Mesenteric fat pad (tissue), 1 donor: ENCODE measurements around the gene ADCYAP1R1. TPM values are rescaled to one million over a fixed set of nuclear protein-coding genes. Genes with fewer than 3 reads are reported as not detected.

Experiments
- DNase-seq: peaks from one replicate; pipeline ENCODE4 v3.0.0-alpha.2; 2020; ENCODE audit warnings: low spot score
- total RNA-seq: library from RNA; stranded (reverse); fragmentation: NEBNext Ultra II Directional; extraction: Animal tissue kit (Norgen Biotek cat#: 25700); gene quantifications from one replicate; pipeline ENCODE4 v1.2.1, GENCODE V29; 2021
- donor health status: DM: yes; HTN: yes; CAD: no.

ADCYAP1R1 gene
- total RNA-seq, 1 donor from 2014 or later = 2.5 TPM

DNA sequence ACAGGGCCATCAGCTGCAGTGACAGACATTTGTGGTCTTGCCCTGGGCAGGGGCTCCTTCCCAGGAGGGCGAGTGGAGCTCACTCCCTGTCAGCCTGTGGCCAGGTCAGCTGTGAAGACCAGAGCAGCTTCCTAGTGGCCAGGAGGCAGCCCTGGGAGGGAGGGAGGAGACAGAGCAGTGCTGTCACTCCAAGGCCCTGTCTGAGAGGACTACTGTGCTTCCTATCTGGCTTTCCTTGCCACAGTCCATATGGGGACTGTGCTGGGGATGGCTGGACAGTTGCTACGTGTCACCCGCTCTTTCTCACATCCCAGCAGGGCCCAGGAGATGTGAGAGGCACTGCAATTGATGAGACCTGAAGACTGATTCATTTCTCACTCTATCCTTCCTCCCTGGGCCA lies 15.2 kb upstream of the ADCYAP1R1 start:
- DNase-seq = no peak

- no peak for DNase-seq
Measured at GRCh38 chr7:31043051-31043471, 9.0 kb upstream of the ADCYAP1R1 start.

DNA sequence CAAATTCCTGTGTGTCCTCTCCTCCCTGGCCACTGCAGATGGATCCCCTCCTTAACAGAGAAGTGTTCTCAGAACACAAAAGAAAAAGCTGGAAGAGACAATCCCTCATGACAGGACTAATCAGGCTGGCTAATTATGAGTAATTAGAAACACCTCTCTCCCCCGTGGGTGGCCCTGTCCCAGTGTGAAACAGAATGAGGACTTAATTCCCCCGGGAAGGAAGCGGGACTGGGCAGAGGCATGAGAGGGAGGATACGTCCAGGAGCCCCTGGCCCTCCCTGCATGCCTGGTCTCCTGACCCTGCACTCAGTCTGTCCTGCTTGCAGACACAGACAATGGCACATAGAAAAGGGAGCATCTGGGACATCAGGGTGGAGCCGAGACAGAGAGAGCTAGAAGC lies 7.6 kb upstream of the ADCYAP1R1 start:
- no peak for DNase-seq

GRCh38 chr7:31046723-31047122 lies 5.4 kb upstream of the ADCYAP1R1 start:
- no peak for DNase-seq

DNA sequence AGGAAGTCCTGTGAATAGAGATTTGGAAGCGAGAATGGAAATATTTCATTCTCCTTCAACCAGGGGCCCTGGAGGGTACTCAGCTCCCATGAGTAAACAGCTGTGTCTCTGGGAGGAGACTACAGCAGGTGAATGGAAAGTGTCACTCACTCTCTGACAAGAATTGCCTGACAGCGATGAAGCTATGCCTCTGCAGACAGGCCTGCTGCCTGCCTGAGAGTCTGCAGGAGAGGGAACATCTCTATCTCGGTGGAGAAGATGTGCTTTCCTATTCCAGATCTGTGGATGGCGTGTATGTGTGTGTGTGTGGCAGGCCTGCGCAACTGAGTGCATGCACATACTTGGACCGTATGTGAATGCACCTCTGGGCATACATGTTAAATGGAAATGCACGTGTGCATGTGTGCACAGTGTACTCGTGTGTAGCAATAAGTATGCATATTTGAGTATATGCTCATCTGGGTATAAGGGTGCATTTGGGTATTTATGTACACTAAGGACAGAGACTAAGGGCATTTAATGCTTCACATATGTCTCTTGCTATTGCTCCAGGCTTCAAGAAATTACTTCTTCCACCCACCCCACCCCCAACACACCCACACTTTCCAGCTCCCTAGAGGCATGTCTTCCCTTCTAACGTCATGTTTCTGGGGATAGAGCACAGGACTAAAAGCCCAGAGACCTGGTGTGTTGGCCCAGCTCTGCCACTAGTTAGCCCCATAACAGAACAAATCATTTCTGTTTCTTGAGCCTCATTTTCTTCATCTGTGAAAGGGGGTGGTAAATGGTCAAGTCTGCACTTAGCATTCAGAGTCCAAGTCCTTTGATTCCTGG lies 4.6 kb upstream of the ADCYAP1R1 start:
- DNase-seq = no peak

- no peak for DNase-seq
Measured at GRCh38 chr7:31049005-31049765, 2.9 kb upstream of the ADCYAP1R1 start.

DNA sequence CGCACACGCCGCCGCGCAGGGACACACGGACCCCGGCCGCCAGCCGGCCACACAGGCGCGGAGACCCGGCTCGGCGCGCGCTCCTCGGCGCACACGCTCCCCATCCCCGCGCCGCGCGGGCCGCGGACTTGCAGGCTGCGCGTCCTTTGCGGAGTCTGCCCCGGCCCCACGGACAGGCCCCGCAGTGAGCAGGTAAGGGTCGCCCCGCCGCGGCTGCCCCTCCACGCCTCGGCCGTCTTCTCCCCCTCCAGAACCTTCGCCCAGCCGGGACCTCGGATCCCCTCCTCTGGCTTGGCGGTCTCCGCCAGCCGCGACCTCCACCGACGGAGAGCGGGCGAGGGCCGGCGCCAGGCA lies 356 bp downstream of the ADCYAP1R1 start:
- no peak for DNase-seq

GRCh38 chr7:31052841-31053601 lies 913 bp downstream of the ADCYAP1R1 start:
- no peak for DNase-seq

DNA sequence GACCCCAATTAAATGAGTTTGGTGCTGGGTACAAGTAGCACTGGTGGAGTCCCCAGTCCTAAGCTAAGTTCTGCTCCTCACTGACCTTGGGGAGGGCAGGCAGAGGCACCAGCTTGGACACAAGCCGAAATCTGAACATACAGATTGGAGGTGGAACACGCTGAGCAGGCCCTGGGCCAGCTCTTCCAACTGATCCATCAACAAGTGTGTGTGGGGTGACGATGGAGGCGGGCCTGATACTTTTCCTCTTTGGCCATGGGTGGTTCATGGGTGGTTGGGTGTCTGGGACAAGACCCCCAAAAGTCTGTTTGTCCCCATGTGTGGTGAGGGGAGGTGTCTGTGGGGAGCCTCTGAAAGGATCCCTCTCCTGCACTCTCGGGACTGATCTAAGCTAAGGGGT lies 1.9 kb downstream of the ADCYAP1R1 start:
- no peak for DNase-seq

GRCh38 chr7:31054608-31055278 lies 2.6 kb downstream of the ADCYAP1R1 start:
- DNase-seq = no peak

GRCh38 chr7:31055471-31055870 lies 3.4 kb downstream of the ADCYAP1R1 start:
- DNase-seq = no peak

- no peak for DNase-seq
Measured at GRCh38 chr7:31056775-31057346, 4.8 kb downstream of the ADCYAP1R1 start.

DNA sequence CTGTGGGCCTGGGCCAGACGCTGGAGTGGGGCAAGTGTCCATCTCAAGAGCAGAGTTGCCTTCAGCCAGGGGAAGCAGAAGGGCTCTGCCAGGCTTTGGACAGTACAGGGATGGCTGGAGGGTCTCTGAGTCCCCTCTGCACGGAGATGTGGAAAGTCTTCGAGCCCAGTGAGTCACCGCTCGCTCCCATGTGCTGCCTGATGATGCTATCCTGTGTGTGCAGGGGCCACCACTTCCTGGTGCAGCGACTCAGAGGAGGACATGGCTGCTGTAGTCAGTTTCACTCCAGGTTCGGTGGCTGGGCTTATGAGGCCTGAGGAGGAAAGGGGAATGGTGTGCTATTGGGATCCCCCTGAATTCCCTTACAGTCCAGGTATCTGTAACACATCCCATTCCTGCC lies 6.0 kb downstream of the ADCYAP1R1 start:
- no peak for DNase-seq

DNA sequence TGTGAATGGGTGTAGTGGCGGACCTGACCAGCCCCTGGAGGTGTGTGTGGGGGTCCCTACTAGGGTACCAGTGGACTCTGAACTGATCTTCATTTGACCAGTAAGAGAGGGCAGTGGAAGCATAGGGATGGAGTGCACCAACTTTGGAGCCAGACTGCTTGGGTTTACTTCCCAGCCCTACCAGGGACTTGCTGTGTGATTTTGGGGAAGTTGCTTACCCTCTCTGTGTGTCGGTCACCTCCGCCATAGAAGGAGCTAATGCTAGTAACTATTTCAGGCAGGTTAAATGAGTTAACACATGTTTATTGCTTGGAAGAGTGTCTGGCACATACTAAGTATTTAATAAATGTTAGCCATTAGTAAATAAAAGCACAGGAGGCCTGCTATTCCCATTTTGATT lies 6.6 kb downstream of the ADCYAP1R1 start:
- DNase-seq = no peak

DNA sequence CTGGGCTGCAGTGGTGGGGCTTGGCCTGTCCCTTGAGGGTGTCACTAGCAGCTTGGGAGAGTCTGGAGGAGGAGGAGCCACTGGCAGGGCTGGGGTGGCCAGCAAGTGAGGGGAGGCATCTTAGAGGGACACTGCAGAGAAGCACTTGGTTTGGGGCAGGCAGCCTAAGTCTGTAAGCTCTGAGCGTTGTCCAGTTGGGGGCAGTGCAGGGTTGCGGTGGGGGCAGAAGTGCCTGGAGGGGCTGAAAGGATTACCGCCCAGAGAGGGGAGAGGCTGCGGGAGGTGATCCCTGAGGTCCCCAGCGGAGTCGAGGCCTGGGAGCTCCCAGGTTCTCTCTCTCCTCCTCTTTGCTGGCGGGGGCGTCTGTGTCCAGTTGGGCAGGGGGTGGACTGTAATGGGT lies 7.4 kb downstream of the ADCYAP1R1 start:
- no peak for DNase-seq

DNA sequence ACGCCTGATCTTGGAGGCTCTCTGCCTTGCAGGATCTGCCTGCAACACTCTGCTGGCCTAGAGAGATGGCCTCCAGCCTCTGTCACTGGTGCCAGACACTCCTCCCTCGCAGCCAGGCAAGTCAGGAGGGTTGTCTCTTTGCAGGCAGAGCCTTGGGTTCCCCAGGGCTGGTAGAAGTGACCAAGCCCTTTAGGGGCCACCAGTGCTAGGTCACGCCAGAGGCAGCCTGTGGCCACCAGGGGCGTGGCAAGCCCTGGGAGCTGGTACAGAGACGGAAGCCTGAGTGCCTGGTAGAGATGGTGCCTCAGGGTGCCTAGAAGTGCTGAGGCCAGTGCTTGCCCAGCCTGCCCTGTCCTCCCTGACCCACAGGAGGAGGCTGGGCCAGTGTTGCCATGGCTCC lies 9.1 kb downstream of the ADCYAP1R1 start:
- no peak for DNase-seq

- no peak for DNase-seq
Measured at GRCh38 chr7:31062746-31063435, 10.8 kb downstream of the ADCYAP1R1 start.

GRCh38 chr7:31065021-31065593 lies 13.0 kb downstream of the ADCYAP1R1 start:
- DNase-seq = no peak

- DNase-seq = no peak
Measured at GRCh38 chr7:31065840-31066239, 13.7 kb downstream of the ADCYAP1R1 start.

DNA sequence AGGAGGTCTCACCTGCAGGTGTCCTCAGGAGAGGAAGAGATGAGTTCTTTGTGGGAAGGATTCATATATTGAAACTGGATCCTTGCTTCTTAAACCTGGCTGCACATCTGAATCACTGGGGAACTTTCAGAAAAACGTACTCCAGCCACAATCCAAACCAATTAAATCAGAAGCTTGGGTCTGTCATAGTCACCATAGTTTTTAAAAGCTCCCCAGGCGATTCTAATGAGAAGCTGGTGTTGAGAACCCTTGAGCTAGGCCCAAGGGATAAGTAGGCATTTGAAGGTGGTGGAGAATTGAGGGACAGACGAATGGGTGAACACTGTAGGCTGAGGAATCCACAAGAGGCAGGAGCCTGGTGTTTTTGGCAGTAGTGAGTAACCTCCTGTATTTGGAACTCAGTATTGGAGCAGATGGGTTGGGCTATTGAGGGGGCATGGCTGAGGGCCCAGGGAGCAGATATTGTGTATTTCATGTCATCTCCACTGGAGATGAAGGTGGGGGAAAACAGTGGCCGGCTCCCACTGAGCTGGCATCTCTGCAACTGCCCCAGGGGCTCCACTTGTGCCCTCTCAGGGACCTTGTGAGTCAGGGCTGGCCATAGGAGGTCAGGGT lies 14.5 kb downstream of the ADCYAP1R1 start:
- DNase-seq = no peak
